GM10266 (cell line): ENCODE data around the gene SLCO4A1.

Experiments used
- DNase-seq: peaks from one replicate; pipeline ENCODE4 v3.0.0; 2012; ENCODE audit errors: extremely low spot score
- CTCF ChIP-seq: IDR thresholded peaks from 2 replicates; pipeline ENCODE4 v1.5.1; 2012; ENCODE audit warnings: mild to moderate bottlenecking, low read depth; ENCODE audit not compliant: control insufficient read depth, insufficient read depth; ENCODE audit errors: missing control alignments

SLCO4A1 gene

DNA sequence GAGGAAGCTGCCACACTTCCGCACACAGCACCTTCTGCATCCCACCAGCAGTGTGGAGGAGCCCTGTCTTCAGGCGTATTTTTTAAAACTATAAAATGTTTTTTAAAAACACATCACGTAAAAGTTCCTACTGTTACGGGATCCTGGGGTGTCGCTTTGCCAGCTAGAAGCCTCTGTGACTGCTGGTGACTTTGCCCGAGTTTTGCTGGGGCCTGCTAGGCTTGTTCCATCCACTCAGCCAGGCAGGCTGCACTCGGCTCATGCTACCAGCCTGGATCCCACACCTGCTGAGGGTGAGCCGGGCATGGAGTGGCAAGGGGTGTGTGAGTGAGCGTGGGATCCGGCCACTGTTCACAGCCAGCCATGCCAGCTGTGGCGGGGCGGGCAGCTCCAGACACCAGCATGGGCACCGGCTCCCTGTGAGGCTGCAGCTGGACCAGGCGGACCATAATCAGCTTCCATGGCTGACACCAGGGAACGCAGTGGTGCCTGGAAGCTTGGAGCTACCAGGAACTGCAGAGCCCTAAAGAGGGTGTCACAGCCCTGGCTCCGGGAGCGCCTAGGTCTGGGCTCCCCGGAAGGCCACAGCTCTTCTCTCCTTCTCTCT lies 12.3 kb upstream of the SLCO4A1 start:
- no peak for TF ChIP-seq CTCF
- no peak for DNase-seq

DNA sequence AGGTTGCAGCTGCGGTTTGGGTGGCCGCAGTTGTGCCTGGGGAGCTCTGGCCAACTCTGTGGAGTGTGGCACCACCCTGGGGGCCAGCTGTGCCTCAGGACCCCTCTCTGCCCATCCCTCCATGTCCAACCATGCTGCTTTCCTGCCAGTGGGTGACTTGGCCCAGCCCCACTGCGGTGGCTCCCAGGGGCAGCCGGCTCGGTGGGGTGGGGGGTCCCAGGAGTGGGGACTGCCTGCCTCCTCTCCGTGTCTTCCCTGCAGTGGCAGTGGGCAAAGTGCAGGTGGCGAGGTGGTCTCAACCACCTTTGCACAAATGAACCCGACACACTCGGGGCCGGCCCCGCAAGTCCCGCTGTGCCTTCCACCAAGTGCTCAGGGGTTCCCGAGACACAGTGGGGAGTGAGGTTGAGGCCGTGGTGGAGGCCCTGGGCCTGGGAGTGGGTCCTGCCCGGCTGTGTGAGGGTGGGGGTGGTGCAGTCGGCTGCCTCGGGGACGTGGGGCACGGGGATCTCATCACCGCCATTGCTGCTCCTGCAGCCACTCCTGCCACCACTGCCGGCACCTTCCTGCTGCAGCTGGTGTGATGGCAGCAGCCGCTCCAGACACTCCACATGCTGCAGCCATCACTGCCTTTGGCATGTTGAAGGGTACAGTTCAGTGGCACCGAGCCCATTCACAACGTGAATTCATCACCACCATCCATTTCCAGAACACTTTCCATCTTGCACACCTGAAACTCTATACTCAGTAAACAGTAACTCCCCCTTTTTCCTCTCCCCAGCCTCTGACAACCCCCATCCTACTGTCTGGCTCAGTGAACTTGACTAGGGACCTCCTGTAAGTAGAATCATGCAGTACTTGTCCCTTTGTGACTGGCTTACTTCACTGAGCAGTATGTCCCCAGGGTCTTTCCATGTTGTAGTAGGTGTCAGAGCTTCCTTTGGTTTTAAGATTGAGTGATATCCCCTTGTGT lies 10.7 kb upstream of the SLCO4A1 start:
- no peak for TF ChIP-seq CTCF

GRCh38 chr20:62632575-62633090 lies 9.7 kb upstream of the SLCO4A1 start:
- no peak for DNase-seq
- TF ChIP-seq CTCF: no peak

More for the DNA sequence above, 10.7 kb upstream of the SLCO4A1 start:
- DNase-seq: no peak

DNA sequence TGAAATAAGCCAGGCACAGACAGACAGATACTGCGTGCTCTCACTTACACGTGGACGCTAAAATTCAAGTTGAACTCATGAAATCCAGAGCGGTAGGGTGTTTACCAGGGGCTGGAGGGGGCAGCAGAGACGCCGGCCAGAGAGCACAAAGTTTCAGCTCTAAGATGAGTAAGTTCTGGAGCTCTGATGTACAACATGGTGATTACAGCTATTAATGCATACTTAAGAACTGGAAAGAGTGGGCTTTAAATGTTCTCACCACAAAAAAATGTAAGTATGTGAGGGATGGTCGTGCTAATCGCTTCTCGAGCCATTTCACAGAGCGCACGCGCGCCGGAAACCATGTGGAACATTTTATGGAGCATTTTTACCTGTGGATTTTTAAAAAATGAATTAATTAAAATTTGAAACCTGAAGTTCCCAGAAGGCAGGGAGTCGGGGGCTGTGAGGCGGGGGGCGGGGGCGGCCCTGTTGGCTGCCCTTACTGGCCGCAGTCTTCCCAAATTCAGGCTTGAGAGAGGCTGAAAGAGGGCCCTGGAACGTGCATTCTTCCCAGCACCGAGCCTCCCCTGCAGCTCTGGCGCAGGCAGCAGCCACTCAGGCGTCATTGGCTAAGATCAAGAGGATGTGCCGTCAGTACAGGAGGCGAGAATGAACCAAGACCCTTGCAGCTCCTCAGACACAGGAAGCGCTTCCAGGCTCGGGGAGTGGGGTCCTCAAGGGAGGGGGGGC lies 8.5 kb upstream of the SLCO4A1 start:
- TF ChIP-seq CTCF: no peak
- DNase-seq: no peak

DNA sequence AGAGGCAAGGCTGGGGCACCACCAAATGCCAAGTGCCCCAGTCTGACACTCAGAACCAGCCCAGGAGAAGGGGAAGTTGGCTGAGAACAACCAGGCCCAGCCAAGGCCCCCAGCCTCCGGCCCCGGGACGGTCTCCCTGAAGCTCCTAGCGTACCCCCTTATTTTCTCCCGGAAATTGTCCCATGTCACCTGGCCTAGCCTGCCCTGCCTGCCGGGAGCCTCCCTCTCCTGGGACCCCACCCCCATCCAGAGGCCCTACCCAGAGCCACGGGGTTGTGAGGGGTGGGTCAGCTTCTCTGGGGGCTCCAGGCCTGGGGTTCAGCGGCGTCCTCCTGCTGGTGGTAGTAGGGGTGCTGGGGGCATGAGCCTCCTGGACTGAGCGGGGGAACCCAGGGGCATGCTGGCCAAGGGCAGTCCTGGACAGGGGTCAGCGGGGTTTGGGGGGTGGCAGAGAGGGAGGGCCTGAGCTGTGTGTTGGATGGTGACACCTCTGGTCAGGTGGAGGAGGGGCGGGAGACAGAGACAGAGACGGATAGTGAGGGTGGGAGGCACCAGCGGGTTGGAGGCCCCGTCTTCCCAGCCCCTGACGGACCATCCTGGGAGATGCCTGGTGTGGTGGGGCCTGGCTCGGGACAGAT lies 7.9 kb upstream of the SLCO4A1 start:
- TF ChIP-seq CTCF: no peak
- no peak for DNase-seq

DNA sequence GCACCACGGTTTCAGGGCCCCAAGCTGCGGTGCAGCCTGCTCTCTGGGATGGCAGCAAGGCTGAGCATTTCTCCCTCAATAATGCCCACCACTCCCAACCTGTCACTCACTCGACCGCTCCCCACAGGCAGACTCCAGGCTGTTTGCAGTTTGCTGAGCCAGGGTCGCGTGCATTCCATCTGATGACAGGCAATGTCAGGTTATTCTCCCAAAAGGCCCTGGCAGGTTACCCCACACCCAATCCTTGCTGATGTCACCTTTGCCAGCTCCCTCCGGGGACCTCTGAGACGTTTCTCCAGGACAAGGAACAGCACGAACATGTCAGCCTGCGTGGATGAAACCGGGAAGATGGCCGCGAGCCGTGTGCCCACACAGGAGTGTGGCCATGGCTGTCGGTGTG lies 7.1 kb upstream of the SLCO4A1 start:
- DNase-seq: no peak
- no peak for TF ChIP-seq CTCF
